WERI-Rb-1 (cell line): Measurements from ENCODE around the gene IL1RAPL1.

Experiments used
- DNase-seq: peaks from one replicate; pipeline ENCODE4 v3.0.0-alpha.2; 2020
- H3K27ac ChIP-seq: fragments of 250-450 bp; sonication (Bioruptor Pico); 2 replicates; pipeline ENCODE4 v1.5.1; 2020; ENCODE audit warnings: mild to moderate bottlenecking, moderate library complexity
- H3K27me3 ChIP-seq: fragments of 250-450 bp; sonication (Bioruptor Pico); 2 replicates; pipeline ENCODE4 v1.5.1; 2021; ENCODE audit warnings: mild to moderate bottlenecking, low read depth, moderate library complexity; ENCODE audit not compliant: insufficient read depth, severe bottlenecking
- H3K36me3 ChIP-seq: fragments of 250-450 bp; sonication (Bioruptor Pico); 2 replicates; pipeline ENCODE4 v1.5.1; 2020; ENCODE audit warnings: mild to moderate bottlenecking, moderate library complexity
- H3K4me3 ChIP-seq: 2 replicates; pipeline ENCODE4 v1.5.1; 2011; ENCODE audit warnings: low read depth, mild to moderate bottlenecking, control low read depth, low read length
- H3K9me3 ChIP-seq: fragments of 250-450 bp; sonication (Bioruptor Pico); 2 replicates; pipeline ENCODE4 v1.5.1; 2021; ENCODE audit warnings: mild to moderate bottlenecking, moderate library complexity; ENCODE audit not compliant: severe bottlenecking
- CTCF ChIP-seq: IDR thresholded peaks from 2 replicates; pipeline ENCODE4 v1.5.1; 2011; ENCODE audit warnings: low read depth, mild to moderate bottlenecking, control low read depth, inconsistent platforms, low read length

IL1RAPL1 gene

DNA sequence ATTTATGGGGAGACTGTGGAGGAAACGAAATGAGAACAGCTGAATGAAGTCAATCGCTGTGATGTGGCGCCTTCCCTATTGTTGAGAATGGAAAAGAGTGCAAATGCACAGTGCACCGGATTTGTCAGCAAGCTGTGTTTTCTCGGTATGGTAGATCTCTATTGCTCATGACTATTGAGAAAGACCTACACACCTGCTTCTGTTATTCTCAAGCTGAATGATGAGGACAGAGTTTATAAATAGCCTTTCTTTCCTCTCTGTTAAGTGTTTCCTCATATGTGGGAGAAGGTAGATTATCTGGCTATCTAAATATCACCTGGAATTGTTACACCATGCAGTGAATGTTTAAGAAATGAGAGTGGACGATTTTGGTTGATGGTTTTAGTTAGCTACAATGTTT lies 650.7 kb downstream of the IL1RAPL1 start:
- Histone ChIP-seq H3K9me3 (no peaks in the 10 kb centered on the region), H3K27ac (no peak overlapping the region), H3K36me3 (no peaks in the 10 kb centered on the region), H3K4me3 (no peak overlapping the region), H3K27me3 (no peaks in the 10 kb centered on the region)
- no peak for TF ChIP-seq CTCF
- DNase-seq: no peak

- Histone ChIP-seq H3K9me3 (no peaks in the 10 kb centered on the region), H3K27me3 (no peaks in the 10 kb centered on the region), H3K36me3 (no peaks in the 10 kb centered on the region), H3K4me3 (no peak overlapping the region), H3K27ac (no peak overlapping the region)
- no peak for TF ChIP-seq CTCF
- DNase-seq: no peak
Measured at GRCh38 chrX:29241809-29242208, 654.6 kb downstream of the IL1RAPL1 start.

DNA sequence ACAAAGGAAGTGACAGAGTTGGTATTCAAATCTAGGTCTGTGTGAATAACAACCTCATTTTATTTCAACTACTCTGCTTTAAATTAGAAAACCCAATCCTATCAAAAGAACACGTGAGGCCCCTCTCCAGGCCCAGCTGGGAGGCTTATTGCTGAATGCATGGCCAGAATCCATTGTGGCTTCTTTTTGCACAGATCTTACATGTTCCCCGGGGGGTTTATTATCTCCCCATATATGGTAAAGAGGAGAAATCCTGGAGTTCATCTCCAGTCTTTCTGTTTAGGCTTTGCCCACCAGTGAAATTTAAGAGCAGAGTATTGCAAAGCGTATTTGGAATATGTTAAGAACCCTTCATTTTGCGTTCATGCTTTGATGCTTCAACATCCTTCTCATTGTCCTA lies 655.6 kb downstream of the IL1RAPL1 start:
- TF ChIP-seq CTCF: no peak
- no peak overlapping the region for H3K27ac ChIP-seq
- H3K9me3 ChIP-seq: no peaks in the 10 kb centered on the region
- DNase-seq: no peak
- H3K36me3 ChIP-seq: no peaks in the 10 kb centered on the region
- H3K4me3 ChIP-seq: no peak overlapping the region
- no peaks in the 10 kb centered on the region for H3K27me3 ChIP-seq

DNA sequence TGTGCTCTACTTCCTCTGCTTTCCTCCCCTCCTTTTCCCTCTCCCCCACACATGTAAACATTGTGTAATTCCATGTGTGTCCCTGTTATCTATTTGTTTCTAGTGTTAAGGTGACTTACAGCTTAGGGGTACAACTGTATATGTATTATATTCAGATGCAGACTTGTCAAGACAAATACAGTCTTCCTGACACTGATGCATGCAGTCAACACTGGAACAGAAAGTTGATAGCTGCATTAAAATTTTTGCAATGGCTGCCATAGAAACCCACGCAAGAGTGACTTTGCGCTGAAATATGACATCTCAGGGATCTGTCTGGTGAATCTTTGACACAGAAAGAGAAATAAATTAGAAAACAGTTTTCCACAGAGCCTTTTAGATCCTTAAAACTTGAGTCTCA lies 656.7 kb downstream of the IL1RAPL1 start:
- no peak for TF ChIP-seq CTCF
- Histone ChIP-seq H3K27ac (no peak overlapping the region), H3K4me3 (no peak overlapping the region), H3K36me3 (no peaks in the 10 kb centered on the region), H3K9me3 (no peaks in the 10 kb centered on the region), H3K27me3 (no peaks in the 10 kb centered on the region)
- DNase-seq: no peak

DNA sequence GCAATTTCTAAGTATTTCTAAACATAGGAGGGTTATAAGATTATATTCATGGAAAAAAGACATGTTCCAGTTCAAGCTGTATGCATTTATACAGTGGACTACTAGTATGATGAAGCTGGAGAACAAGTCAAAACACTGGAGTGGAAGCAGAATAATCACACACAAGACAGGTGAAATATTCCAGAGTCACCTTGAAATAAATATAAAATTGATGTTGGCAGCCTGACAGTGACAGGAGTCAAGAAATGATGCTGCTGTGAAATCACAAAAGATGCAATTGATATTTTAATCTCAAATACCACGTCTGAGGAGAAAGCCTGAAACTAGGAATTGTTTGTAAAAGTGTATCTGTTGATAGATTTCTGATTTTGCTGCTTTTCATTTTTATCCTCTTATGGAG lies 667.3 kb downstream of the IL1RAPL1 start:
- Histone ChIP-seq H3K4me3 (no peak overlapping the region), H3K27ac (no peak overlapping the region), H3K9me3 (no peaks in the 10 kb centered on the region), H3K27me3 (no peaks in the 10 kb centered on the region), H3K36me3 (no peaks in the 10 kb centered on the region)
- TF ChIP-seq CTCF: no peak
- no peak for DNase-seq

DNA sequence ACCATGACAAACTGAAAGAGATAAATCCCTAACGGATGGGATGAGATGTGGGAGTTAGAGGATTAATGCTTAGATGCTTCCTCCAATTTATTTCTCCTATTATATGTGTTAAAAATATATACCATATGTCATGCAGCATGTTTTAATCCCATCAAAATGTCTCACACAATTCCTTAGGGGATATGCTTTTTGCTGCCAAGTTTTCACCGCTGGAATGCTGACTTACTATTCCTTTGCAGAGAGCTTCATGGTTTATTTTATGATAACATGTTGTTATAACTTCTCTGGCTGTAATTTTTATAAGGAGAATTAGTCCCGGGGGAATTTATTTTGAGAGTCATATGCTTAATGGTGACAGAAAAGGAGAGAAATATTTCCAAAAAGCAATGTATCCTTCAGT lies 670.3 kb downstream of the IL1RAPL1 start:
- TF ChIP-seq CTCF: no peak
- no peaks in the 10 kb centered on the region for H3K36me3 ChIP-seq
- no peak overlapping the region for H3K27ac ChIP-seq
- H3K4me3 ChIP-seq: no peak overlapping the region
- H3K9me3 ChIP-seq: no peaks in the 10 kb centered on the region
- no peak for DNase-seq
- no peaks in the 10 kb centered on the region for H3K27me3 ChIP-seq
